NCI-H146 treated with DMSO at 0.1 percent for 48 hours (cell line): ENCODE results near the gene PCAT7.

Experiments used
- DNase-seq: peaks from one replicate; lab custom pipeline; 2025; ENCODE audit not compliant: unreplicated experiment; lab: John Stamatoyannopoulos, UW

PCAT7 gene

DNA sequence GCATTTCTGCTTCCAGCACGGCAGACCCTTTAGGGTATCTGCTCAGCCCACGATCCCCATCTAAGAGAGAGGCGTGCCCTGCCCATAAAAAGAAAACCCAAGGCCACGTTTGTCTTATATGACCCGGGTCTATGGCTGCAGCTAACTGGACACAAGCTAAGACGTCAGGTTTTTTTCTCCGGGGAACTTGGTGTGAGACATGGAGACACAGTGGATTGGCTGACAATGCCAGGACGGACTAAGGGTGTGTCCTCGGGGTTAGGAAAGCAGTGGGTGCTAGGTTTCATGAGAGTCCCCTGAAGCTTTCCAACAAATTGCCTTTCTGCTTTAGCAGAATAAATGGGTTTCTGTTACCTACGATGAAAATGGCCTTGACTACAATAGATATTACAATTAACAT lies 45.8 kb downstream of the PCAT7 start:
- DNase-seq = no peak

DNA sequence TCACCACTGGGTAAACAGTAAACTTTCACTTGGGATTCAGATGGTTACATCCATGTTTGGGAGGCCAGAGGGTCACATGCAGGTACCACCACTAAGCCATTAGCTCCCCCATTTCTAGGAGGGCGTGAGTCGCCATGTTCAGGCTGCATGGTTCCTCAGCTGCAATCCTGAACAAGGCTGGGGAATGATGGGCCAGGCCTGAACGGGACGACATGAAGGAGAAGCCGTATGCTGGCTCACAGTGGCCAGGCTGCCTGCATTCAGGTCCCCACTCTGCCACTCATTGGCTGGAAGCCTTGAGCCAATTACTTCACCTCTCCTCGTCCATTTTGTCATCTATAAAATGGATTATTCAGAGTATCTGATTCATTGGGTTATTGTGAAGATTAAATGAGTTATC lies 47.8 kb downstream of the PCAT7 start:
- DNase-seq = no peak

DNA sequence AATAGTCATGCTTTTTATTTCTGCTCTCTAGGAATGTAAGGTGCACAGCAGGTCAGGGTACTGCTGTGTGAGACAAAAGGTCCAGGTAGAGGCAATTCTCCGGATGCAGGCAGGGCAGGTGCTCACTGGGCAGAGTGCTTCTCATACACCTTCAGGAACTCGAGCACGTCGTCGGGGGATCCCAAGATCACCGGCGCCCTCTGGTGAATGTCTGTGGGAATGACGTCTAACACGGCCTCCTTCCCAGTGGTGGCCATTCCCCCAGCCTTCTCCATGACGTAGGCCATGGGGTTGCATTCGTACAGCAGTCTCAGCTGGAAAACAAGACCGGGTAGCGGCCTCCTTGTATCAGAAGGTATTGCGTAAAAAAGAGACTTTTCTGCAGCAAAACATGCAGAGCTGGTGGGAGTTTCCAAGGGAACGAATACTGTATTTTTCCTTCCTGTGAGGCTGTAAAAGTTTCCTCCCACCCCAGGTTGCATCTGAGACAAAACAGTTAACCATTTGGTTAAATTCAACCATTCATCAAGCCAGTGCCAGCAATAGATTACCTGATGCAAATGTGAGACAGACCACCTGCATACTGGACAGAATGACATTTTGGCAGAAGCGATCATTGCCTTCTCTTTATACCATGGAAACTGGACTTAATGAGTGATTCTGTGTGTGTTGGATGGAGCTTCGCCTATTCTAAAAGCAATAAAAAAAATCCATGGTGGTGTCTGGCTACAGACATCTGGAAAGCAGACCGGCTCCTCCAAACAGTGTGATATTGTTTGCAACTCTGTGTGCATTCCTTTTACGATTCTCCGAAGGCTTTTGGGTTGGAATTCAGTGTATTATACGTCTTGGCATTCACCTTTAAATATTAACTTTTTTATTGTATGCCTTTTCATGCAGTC lies 48.6 kb downstream of the PCAT7 start:
- DNase-seq = peak; percentile 75

GRCh38 chr9:94606646-94607422 lies 52.0 kb downstream of the PCAT7 start:
- no peak for DNase-seq

- DNase-seq = no peak
These were observed 52.5 kb downstream of the PCAT7 start for GRCh38 chr9:94607423-94607691.

GRCh38 chr9:94610181-94610606 lies 55.3 kb downstream of the PCAT7 start:
- DNase-seq = no peak

- DNase-seq = no peak
These were observed 56.8 kb downstream of the PCAT7 start for GRCh38 chr9:94611638-94612068.

DNA sequence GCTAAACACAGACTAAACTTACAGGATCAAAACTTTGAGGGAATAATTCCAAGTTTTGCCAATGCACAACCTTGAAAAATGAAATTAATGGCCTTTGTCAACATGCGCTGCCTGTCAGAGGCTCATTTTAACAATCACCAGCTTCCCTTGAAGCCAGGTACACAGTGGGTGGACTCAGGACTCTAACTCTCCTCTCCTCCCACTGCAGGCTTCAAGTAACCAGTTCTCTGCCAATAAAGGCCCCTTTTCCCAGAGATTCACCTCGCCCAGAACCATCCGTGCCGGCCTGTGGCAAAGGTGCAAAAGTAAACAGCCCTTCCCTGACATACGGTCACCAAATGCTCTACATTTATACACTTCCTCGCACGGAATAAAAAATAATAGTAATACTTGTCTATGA lies 57.2 kb downstream of the PCAT7 start:
- DNase-seq = no peak

- DNase-seq = no peak
These were observed 58.1 kb downstream of the PCAT7 start for GRCh38 chr9:94613003-94613402.

GRCh38 chr9:94619026-94619425 lies 64.1 kb downstream of the PCAT7 start:
- DNase-seq = no peak
